ENCODE data around the gene FMO1. TPM values are rescaled to one million over a fixed set of nuclear protein-coding genes. Genes with fewer than 3 reads are reported as not detected.
A peak's percentile ranks its signal among the peaks of the same experiment; 100 is the strongest.

Gene FMO1
- total and polyA plus RNA-seq, 2 donors (not counting 1 experiment from before 2014, with no cell fraction given), result 0.48 TPM; not detected in 1

GRCh38 chr1:171210355-171210754 is 37.9 kb upstream of the FMO1 start:
- Histone ChIP-seq H3K4me3 (ENCODE audit: control extremely low read depth in 1 of 5, extremely low read depth in 1 of 5, insufficient read depth in 1 of 5, low read depth in 2 of 5, low read length in 4 of 5) (no peak overlapping the region), H3K9me3 (ENCODE audit: control extremely low read depth in 1 of 3, control insufficient read depth in 2 of 3, insufficient read depth in 1 of 3, low read length in 2 of 3) (no peaks in the 10 kb centered on the region), H3K9ac (ENCODE audit: low read length) (no peak overlapping the region), H3K4me2 (replicated peaks; ENCODE audit: low read depth, low read length, poor library complexity, severe bottlenecking) (no peak overlapping the region), H4K20me1 (ENCODE audit: control insufficient read depth, insufficient read depth, low read length, poor library complexity, severe bottlenecking) (no peaks in the 10 kb centered on the region), H3K4me1 (ENCODE audit: control insufficient read depth in 2 of 2, insufficient read depth in 2 of 2, low read length in 2 of 2) (peaks cover 0 to 6% of the 10 kb centered on the region in 2 donors), H3K79me2 (ENCODE audit: control insufficient read depth, insufficient read depth, low read length) (no peaks in the 10 kb centered on the region), H3K27me3 (replicated peaks in 1 of 4; ENCODE audit: control extremely low read depth in 1 of 4, control insufficient read depth in 3 of 4, insufficient read depth in 4 of 4, low read length in 3 of 4) (peaks cover 0 to 2% (median 0%) of the 10 kb centered on the region in 4 experiments), H3K36me3 (replicated peaks in 1 of 2; ENCODE audit: control extremely low read depth in 1 of 2, control insufficient read depth in 1 of 2, extremely low read depth in 1 of 2, insufficient read depth in 2 of 2, low read length in 1 of 2) (no peaks in the 10 kb centered on the region), H3K27ac (ENCODE audit: low read length in 2 of 2) (no peak overlapping the region), H2AFZ (ENCODE audit: insufficient read depth, low read depth, low read length, poor library complexity, severe bottlenecking) (no peak overlapping the region)
- no peak for ATAC-seq (ENCODE audit: low read depth)
- H3K4me3 Mint-ChIP-seq, result no peak overlapping the region
- H3K9me3 Mint-ChIP-seq (ENCODE audit: insufficient read depth), result no peaks in the 10 kb centered on the region
- intact Hi-C loops (cut with micrococcal nuclease), result no loop called here
- no peak for DNase-seq
- WGBS (ENCODE audit: insufficient coverage), result no CpG with 5 or more reads among the region's 1 CpG
- peaks cover 6% of the 10 kb centered on the region for H3K4me1 Mint-ChIP-seq
- TF ChIP-seq EZH2 (IDR thresholded peaks at IDR 0.05; ENCODE audit: borderline replicate concordance, insufficient read depth, low read depth, low read length, poor library complexity, severe bottlenecking), result no peak
- TF ChIP-seq, protein P1, sequence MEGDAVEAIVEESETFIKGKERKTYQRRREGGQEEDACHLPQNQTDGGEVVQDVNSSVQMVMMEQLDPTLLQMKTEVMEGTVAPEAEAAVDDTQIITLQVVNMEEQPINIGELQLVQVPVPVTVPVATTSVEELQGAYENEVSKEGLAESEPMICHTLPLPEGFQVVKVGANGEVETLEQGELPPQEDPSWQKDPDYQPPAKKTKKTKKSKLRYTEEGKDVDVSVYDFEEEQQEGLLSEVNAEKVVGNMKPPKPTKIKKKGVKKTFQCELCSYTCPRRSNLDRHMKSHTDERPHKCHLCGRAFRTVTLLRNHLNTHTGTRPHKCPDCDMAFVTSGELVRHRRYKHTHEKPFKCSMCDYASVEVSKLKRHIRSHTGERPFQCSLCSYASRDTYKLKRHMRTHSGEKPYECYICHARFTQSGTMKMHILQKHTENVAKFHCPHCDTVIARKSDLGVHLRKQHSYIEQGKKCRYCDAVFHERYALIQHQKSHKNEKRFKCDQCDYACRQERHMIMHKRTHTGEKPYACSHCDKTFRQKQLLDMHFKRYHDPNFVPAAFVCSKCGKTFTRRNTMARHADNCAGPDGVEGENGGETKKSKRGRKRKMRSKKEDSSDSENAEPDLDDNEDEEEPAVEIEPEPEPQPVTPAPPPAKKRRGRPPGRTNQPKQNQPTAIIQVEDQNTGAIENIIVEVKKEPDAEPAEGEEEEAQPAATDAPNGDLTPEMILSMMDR (IDR thresholded peaks at IDR 0.05), result no peak
- ChIA-PET CTCF (no interaction called here), POLR2A (no interaction called here)
- peaks cover 12% of the 10 kb centered on the region for H3K27me3 Mint-ChIP-seq
- no peak overlapping the region for H3K27ac Mint-ChIP-seq

- Histone ChIP-seq H3K4me1 (ENCODE audit: control insufficient read depth in 2 of 2, insufficient read depth in 2 of 2, low read length in 2 of 2) (peaks cover 0 to 6% of the 10 kb centered on the region in 2 donors), H3K27me3 (replicated peaks in 1 of 4; ENCODE audit: control extremely low read depth in 1 of 4, control insufficient read depth in 3 of 4, insufficient read depth in 4 of 4, low read length in 3 of 4) (no peaks in the 10 kb centered on the region), H3K9me3 (ENCODE audit: control extremely low read depth in 1 of 3, control insufficient read depth in 2 of 3, insufficient read depth in 1 of 3, low read length in 2 of 3) (no peaks in the 10 kb centered on the region), H3K27ac (ENCODE audit: low read length in 2 of 2) (no peak overlapping the region), H3K4me2 (replicated peaks; ENCODE audit: low read depth, low read length, poor library complexity, severe bottlenecking) (no peak overlapping the region), H3K79me2 (ENCODE audit: control insufficient read depth, insufficient read depth, low read length) (no peaks in the 10 kb centered on the region), H3K36me3 (replicated peaks in 1 of 2; ENCODE audit: control extremely low read depth in 1 of 2, control insufficient read depth in 1 of 2, extremely low read depth in 1 of 2, insufficient read depth in 2 of 2, low read length in 1 of 2) (no peaks in the 10 kb centered on the region), H3K4me3 (ENCODE audit: control extremely low read depth in 1 of 5, extremely low read depth in 1 of 5, insufficient read depth in 1 of 5, low read depth in 2 of 5, low read length in 4 of 5) (no peak overlapping the region), H2AFZ (ENCODE audit: insufficient read depth, low read depth, low read length, poor library complexity, severe bottlenecking) (no peak overlapping the region), H4K20me1 (ENCODE audit: control insufficient read depth, insufficient read depth, low read length, poor library complexity, severe bottlenecking) (no peaks in the 10 kb centered on the region), H3K9ac (ENCODE audit: low read length) (no peak overlapping the region)
- ATAC-seq (ENCODE audit: low read depth), result no peak
- peaks cover 8% of the 10 kb centered on the region for H3K27me3 Mint-ChIP-seq
- ChIA-PET CTCF (interaction anchor here (2.0 kb wide), 1 partner anchor 33 kb away, joined by 6 read pairs; no protein-coding TSS in a partner anchor), POLR2A (no interaction called here)
- no peaks in the 10 kb centered on the region for H3K9me3 Mint-ChIP-seq (ENCODE audit: insufficient read depth)
- peak; percentile 31 for DNase-seq
- TF ChIP-seq, protein P1 (IDR thresholded peaks at IDR 0.05), result no peak
- no peak for TF ChIP-seq EZH2 (IDR thresholded peaks at IDR 0.05; ENCODE audit: borderline replicate concordance, insufficient read depth, low read depth, low read length, poor library complexity, severe bottlenecking)
- H3K27ac Mint-ChIP-seq, result no peak overlapping the region
- H3K4me1 Mint-ChIP-seq, result peaks cover 6% of the 10 kb centered on the region
- 67% methylated on average over 1 of the region's 3 CpGs for WGBS (ENCODE audit: insufficient coverage)
- intact Hi-C loops (cut with micrococcal nuclease), result no loop called here
- H3K4me3 Mint-ChIP-seq, result no peak overlapping the region
Observed at GRCh38 chr1:171212607-171213351, 35.5 kb upstream of the FMO1 start.

Data from B cell (primary cell).